IPS DF 6.9 (cell line): ENCODE results near the gene TRIM10.
A peak's percentile ranks its signal among the peaks of the same experiment; 100 is the strongest.
"Not testable (repeated sequence)": the region's sequence is repeated elsewhere in the genome, so short reads cannot be mapped to it uniquely, and the experiment has no call there.

Source experiments
- DNase-seq: peaks from one replicate; pipeline ENCODE4 v3.0.0-alpha.2; 2013; ENCODE audit warnings: low read depth, low spot score
- H3K27ac ChIP-seq: one replicate; pipeline ENCODE4 v1.5.1; 2013; ENCODE audit warnings: low read length, control low read depth
- H3K27me3 ChIP-seq: 2 replicates; pipeline ENCODE4 v1.6.1; 2013; ENCODE audit warnings: mild to moderate bottlenecking, low read length; ENCODE audit not compliant: control insufficient read depth, insufficient read depth
- H3K36me3 ChIP-seq: 2 replicates; pipeline ENCODE4 v1.6.1; 2013; ENCODE audit warnings: low read length; ENCODE audit not compliant: control insufficient read depth, insufficient read depth
- H3K4me1 ChIP-seq: 2 replicates; pipeline ENCODE4 v1.6.1; 2013; ENCODE audit warnings: low read length; ENCODE audit not compliant: control insufficient read depth, insufficient read depth
- H3K4me3 ChIP-seq: 2 replicates; pipeline ENCODE4 v1.5.1; 2013; ENCODE audit warnings: mild to moderate bottlenecking, low read length
- H3K9me3 ChIP-seq: 2 replicates; pipeline ENCODE4 v1.6.1; 2013; ENCODE audit warnings: low read length, inconsistent platforms; ENCODE audit not compliant: control insufficient read depth, insufficient read depth
- WGBS: extraction: QIAGEN DNeasy Blood & Tissue Kit; methylation state at CpG from one replicate; pipeline ENCODE4 v1.1.7; 2013; ENCODE audit warnings: mixed read lengths, missing lambda C conversion rate; ENCODE audit not compliant: insufficient read length, insufficient coverage; 5-methylcytosine and 5-hydroxymethylcytosine counted together

TRIM10 gene

DNA sequence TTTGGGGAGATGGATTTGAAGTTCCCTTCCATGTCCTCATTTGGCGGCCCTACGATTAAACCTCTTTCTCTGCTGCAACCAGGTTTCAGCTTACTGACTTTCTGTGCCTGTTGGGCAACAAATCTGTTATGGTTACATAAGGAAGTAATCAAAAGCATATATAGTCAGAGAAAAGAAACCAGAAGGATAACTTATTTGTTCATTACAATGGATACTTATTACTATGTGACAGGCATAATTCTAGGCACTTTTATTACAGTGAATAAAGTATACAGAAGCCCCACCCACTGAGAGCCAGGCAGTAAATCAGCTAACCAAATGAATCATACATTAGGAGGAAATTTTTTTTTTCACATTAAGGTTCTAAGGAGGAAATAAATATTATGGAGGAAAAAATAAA is 38.5 kb downstream of the TRIM10 start:
- H3K27me3 ChIP-seq: peaks cover 12% of the 10 kb centered on the region
- H3K36me3 ChIP-seq: no peaks in the 10 kb centered on the region
- no peak for DNase-seq
- no CpG with 5 or more reads among the region's 2 CpGs for WGBS
- H3K4me1 ChIP-seq: no peaks in the 10 kb centered on the region
- no peaks in the 10 kb centered on the region for H3K9me3 ChIP-seq
- H3K4me3 ChIP-seq: no peak overlapping the region
- no peak overlapping the region for H3K27ac ChIP-seq

GRCh38 chr6:30121446-30122366 is 39.3 kb downstream of the TRIM10 start:
- H3K27me3 ChIP-seq: peaks cover 8% of the 10 kb centered on the region; the same call in 1 of the 2 replicates

DNA sequence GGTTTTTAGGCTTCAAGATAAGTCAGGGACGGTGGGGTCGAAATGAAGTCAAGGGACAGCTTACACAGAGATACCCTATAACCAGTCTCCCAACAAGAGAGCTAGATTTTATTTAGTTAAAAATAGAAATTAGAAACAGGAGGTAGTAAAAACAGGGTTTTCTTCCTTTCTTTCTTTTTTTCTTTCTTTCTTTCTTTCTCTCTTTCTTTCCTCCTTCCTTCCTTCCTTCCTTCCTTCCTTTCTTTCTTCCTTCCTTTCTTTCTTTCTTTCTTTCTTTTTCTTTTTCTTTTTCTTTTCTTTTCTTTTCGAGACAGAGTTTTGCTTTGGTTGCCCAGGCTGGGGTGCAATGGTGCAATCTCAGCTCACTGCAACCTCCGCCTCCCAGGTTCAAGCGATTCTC is 42.3 kb downstream of the TRIM10 start:
- H3K4me1 ChIP-seq: not testable (repeated sequence)
- WGBS: no CpG with 5 or more reads among the region's 5 CpGs

More at GRCh38 chr6:30121446-30122366, 39.3 kb downstream of the TRIM10 start:
- Histone ChIP-seq H3K36me3 (no peaks in the 10 kb centered on the region), H3K4me1 (no peaks in the 10 kb centered on the region), H3K9me3 (no peaks in the 10 kb centered on the region), H3K4me3 (no peak overlapping the region), H3K27ac (no peak overlapping the region)
- DNase-seq: no peak
- WGBS: no CpG with 5 or more reads among the region's 10 CpGs

DNA sequence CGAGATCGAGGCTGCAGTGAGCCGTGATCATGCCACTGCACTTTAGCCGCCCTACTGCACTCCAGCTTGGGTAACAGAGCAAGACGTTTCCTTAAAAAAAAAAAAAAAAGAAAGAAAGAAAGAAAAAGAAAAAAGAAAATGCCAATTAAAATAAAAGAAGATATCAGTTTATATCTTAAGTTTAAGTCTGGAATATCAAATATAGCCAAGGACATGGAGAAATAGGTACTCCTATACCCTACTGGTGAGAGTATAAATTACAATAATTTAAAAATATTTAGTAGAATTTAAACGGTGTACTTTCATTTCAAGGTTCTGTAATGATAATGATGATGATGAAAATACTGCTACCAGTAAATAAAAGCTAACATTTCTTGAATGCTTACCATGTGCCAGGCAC is 44.3 kb downstream of the TRIM10 start:
- Histone ChIP-seq H3K27ac (no peak overlapping the region), H3K36me3 (no peaks in the 10 kb centered on the region), H3K27me3 (no peaks in the 10 kb centered on the region; the same call in 1 of the 2 replicates), H3K4me1 (no peaks in the 10 kb centered on the region), H3K9me3 (no peaks in the 10 kb centered on the region), H3K4me3 (no peak overlapping the region)
- WGBS: no CpG with 5 or more reads among the region's 6 CpGs
- no peak for DNase-seq

More for the DNA sequence above, 42.3 kb downstream of the TRIM10 start:
- not testable (repeated sequence) for H3K36me3 ChIP-seq, H3K27me3 ChIP-seq, H3K4me3 ChIP-seq, H3K9me3 ChIP-seq, H3K27ac ChIP-seq, DNase-seq

GRCh38 chr6:30113841-30114240 is 47.2 kb downstream of the TRIM10 start:
- Histone ChIP-seq H3K4me3 (no peak overlapping the region), H3K27ac (no peak overlapping the region), H3K36me3 (no peaks in the 10 kb centered on the region), H3K27me3 (peaks cover 2% of the 10 kb centered on the region), H3K4me1 (no peaks in the 10 kb centered on the region), H3K9me3 (no peaks in the 10 kb centered on the region)
- DNase-seq: no peak
- no CpG with 5 or more reads among the region's 1 CpG for WGBS

DNA sequence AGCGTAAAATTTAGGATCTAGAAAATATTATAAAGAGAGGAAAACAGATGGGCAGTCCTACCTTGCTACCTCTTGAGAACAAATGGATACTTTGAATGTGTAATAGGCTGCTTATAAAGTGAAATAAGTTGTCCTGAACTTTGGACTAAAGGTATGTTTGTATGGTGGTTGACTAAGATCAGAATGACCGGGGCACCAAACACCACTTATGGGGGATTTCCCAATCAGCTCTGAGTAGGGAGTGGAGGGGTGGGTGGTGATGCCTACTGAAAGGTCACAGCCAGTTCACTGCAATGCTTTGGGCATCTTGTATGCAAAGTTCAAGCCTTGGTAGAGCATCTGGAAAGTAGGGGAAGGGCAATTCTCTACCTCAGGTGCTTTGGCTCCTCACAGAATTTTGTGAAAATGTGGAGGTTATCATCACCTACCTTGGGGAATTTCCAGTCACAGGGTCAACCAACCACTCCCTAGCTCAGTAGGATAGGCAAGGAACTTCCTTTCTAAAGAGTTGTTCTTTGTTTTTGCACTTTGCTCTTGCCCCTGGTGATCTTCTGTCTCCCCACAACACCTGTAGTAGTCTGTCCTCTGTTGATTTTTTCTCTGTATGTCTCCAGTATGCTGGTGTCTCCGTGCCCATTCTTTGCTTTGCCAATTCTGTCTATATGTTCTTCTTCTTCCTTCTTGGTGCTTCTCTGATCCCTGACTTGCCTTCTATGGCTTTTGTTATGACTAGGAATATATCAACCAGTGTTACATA is 47.8 kb downstream of the TRIM10 start, which contains the start of gene TRIM31:
Gene TRIM31, minus strand, starts transcription at position 88 of the 757 bp plus-strand sequence. CDS start 285 bp downstream, outside the sequence.
- Histone ChIP-seq H3K4me3 (no peak within 1 kb of the TSS), H3K9me3 (no peaks in the 10 kb centered on the region), H3K36me3 (no peaks in the 10 kb centered on the region), H3K27me3 (peaks cover 2% of the 10 kb centered on the region), H3K4me1 (no peaks in the 10 kb centered on the region), H3K27ac (no peak within 1 kb of the TSS)
- no peak for DNase-seq
- WGBS: 100% methylated on average over 1 of the region's 3 CpGs

GRCh38 chr6:30112402-30112994 is 48.5 kb downstream of the TRIM10 start:
- no peaks in the 10 kb centered on the region for H3K4me1 ChIP-seq
- DNase-seq: no peak
- peaks cover 2% of the 10 kb centered on the region for H3K27me3 ChIP-seq
- H3K9me3 ChIP-seq: no peaks in the 10 kb centered on the region
- no peaks in the 10 kb centered on the region for H3K36me3 ChIP-seq
- no CpG with 5 or more reads among the region's 10 CpGs for WGBS
- H3K27ac ChIP-seq: no peak overlapping the region
- H3K4me3 ChIP-seq: no peak overlapping the region

DNA sequence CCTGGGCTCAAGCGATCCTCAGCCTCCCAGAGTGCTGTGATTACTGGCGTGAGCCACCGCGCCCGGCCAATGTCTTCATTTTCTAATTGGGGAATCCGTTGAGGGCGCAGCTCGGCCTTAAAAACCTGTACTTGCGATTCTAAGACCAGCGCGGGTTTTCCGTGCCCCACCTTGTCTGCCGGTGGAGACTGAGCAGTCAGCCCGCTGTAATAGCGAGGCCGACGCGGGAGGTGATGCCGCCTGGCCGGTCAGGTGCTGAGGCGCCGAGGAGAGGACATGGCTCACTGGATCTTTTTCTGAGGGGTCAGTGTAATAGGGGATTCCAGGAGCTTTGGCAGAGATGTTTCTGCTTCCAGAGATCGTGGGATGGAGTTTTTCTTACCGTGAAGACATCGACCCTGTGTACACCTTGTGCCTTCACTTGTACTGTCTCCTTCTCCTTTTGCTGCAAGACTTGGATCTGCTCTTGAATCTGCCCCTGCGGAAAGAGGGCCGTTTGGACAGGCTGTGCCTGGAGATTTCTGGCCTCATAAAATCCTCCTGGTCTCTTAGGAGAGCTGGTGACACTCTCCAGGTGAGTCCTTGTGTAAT is 49.6 kb downstream of the TRIM10 start:
- Histone ChIP-seq H3K4me3 (no peak overlapping the region), H3K27ac (no peak overlapping the region)
- no CpG with 5 or more reads among the region's 27 CpGs for WGBS

DNA sequence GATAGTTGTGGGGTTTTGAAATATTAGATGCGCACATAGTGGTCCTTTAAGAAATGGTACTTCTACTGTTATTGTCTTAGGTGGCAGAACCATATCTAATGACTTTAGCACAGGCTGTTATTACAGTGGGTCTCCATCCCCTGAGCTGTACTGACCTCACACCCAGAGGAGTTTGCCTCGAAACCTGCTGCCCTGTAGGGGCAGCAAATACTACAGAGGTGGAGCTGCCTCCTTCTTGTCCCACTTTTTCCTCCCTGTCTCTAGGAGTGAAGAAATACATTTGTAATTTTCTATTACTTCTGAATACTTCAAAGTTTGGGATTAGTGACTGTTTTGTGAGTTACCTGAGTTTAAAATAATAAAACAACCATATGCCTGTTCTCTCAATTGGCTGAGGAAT is 56.4 kb downstream of the TRIM10 start:
- Histone ChIP-seq H3K27me3 (peaks cover 32% of the 10 kb centered on the region), H3K27ac (no peak overlapping the region), H3K36me3 (no peaks in the 10 kb centered on the region), H3K9me3 (no peaks in the 10 kb centered on the region), H3K4me1 (peaks cover 6% of the 10 kb centered on the region), H3K4me3 (no peak overlapping the region)
- WGBS: no CpG with 5 or more reads among the region's 2 CpGs
- DNase-seq: no peak

More for the DNA sequence above, 49.6 kb downstream of the TRIM10 start:
- no peaks in the 10 kb centered on the region for H3K36me3 ChIP-seq
- DNase-seq: no peak
- peaks cover 2% of the 10 kb centered on the region for H3K27me3 ChIP-seq
- H3K4me1 ChIP-seq: no peaks in the 10 kb centered on the region
- no peaks in the 10 kb centered on the region for H3K9me3 ChIP-seq

DNA sequence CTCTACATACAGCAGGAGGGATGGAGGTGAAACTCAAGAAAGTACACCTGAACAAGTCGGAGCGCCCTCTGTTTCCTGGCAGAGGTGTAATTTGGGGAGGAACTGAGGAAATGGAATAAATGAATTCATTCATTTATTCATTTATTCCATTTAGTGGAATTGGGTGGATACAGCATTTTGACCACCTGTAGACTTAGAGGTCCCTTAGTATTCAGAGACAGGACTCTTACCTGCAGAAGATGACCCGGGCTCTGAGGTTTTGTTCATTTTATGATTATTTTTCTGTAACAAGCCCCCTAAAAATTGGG is 57.2 kb downstream of the TRIM10 start:
- H3K4me3 ChIP-seq: peak overlapping the region; percentile 33; the same call in 1 of the 2 replicates
- H3K4me1 ChIP-seq: peaks cover 6% of the 10 kb centered on the region
- H3K27me3 ChIP-seq: peaks cover 36% of the 10 kb centered on the region
- no CpG with 5 or more reads among the region's 3 CpGs for WGBS
- no peak for DNase-seq
- H3K36me3 ChIP-seq: no peaks in the 10 kb centered on the region
- H3K27ac ChIP-seq: no peak overlapping the region
- H3K9me3 ChIP-seq: no peaks in the 10 kb centered on the region
